ENCODE results near the gene FOXK2. TPM values are rescaled to one million over a fixed set of nuclear protein-coding genes. Genes with fewer than 3 reads are reported as not detected.

Gene FOXK2
- total RNA-seq, 1 experiment from 2014 or later: 45.9 TPM

DNA sequence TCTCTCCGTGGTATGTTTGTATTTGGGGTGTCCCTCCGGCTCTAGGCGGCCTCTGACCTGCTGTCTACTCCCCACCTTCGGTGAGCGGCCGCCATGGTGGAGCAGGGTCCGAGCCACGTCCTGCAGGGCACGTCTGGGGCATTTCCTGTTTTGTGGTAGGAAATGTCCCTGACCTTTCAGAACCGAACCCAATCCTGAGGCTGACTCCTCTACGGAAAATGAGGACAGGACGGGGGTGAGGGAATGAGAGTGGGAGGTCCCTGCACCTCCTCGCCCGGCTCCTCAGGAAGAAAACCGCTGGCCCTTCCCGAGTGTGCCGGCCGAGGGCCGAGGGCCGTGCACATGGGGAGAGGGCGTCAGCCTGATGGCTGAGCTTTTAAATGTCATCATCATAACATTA is 83.0 kb downstream of the FOXK2 start:
- DNase-seq (ENCODE audit: extremely low read depth, low read depth): no peak

- no peak for DNase-seq (ENCODE audit: extremely low read depth, low read depth)
These were observed 83.6 kb downstream of the FOXK2 start for GRCh38 chr17:82602986-82603710.

GRCh38 chr17:82603981-82604448 is 84.5 kb downstream of the FOXK2 start:
- DNase-seq (ENCODE audit: extremely low read depth, low read depth): no peak

GRCh38 chr17:82604532-82604931 is 85.0 kb downstream of the FOXK2 start:
- no peak for DNase-seq (ENCODE audit: extremely low read depth, low read depth)

GRCh38 chr17:82605939-82606600 is 86.5 kb downstream of the FOXK2 start:
- no peak for DNase-seq (ENCODE audit: extremely low read depth, low read depth)

DNA sequence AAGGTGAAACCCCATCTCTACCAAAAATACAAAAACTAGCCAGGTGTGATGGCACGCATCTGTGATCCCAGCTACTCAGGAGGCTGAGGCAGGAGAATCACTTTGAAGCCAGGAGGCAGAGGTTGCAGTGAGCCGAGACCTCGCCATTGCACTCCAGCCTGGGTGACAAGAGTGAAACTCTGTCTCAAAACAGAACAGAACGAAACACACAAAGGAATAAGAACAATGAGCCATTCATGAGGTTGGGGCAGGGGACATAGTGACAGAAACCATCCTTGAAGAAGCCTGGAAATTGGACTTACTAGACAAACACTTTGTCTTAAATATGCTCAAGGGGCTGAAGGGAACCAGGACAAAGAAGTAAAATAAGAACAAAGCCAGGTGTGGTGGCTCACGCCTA is 89.3 kb downstream of the FOXK2 start:
- DNase-seq (ENCODE audit: extremely low read depth, low read depth): no peak

- DNase-seq (ENCODE audit: extremely low read depth, low read depth): no peak
These were observed 90.1 kb downstream of the FOXK2 start for GRCh38 chr17:82609655-82610054.

DNA sequence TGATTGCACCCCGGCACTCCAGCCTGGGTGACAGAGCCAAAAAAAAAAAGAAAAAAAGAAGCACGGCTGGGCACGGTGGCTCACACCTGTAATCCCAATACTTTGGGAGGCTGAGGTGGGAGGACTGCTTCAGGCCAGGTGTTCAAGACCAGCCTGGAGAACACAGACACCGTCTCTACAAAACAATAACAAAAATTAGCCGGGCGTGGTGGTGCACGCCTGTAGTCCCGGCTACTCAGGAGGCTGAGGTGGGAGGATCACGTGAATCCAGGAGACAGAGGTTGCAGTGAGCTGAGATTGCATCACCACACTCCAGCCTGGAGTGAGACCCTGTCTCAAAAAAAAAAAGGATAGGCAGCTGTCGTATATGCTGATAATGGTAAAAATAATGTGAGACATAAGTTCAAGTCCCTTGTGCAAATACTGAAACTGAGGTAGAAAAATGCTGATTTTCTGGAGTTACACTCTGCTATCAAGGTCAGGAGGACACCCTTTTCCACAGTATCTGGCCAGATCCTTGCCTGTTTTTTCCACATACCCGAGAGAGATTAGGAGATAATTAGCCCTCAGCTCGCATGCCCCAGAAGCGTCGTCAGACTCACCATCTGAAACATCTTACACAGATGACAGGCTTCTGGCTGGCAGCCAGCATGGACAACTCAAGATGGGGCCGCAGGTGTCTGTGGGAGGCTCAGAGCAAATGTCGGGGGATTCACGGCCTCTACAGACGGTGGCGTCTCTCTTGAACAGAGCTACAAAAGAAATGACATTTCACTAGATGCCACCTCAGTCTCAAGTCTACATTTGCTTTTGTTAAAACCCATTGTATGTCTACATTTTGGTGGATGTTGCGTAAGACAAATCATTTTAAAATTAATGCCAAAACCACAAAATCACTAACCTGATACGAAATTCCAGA is 91.9 kb downstream of the FOXK2 start:
- DNase-seq (ENCODE audit: extremely low read depth, low read depth): no peak

DNA sequence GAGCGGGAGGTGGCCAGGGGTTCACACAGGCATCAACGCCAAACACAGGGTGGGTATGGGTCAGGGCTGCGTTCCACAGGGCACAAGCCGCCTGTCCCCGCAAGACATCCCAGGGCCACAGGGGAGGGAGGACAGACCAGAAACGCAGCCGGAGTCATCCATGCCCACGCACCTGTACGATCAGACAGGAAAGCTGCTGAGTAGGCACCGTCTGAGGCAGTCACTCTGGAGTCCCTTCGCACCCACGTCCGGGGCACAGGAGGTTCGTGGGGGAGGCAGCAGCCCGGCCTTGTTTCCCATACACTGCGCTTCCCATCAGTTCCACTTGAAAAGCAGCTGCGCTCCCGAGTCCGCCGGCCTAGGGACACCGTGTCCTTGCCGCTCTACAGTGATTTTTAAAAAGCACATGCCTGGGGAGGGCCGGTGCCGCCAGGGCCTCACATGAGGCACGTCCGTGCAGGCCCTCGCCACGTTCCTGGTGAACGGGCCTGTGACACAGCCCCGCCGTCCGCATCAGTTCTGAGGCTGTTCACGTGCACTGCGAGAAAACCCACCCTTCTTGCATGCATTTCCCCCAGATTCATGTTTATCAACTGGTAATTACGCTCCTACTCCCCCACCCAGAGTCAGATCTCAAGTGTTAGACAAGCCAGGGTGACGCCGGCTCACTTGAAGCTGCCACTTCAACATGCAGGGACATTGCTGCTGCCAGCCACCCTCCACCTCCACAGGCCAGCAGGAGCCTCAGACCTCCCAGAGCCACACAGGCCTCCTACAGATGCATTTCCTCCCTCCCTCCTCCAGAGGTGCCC is 94.0 kb downstream of the FOXK2 start:
- DNase-seq (ENCODE audit: extremely low read depth, low read depth): no peak

- DNase-seq (ENCODE audit: extremely low read depth, low read depth): no peak
These were observed 94.6 kb downstream of the FOXK2 start for GRCh38 chr17:82614095-82614631.

GRCh38 chr17:82615084-82616020 is 95.8 kb downstream of the FOXK2 start:
- no peak for DNase-seq (ENCODE audit: extremely low read depth, low read depth)

- no peak for DNase-seq (ENCODE audit: extremely low read depth, low read depth)
These were observed 96.6 kb downstream of the FOXK2 start for GRCh38 chr17:82616021-82616711.

DNA sequence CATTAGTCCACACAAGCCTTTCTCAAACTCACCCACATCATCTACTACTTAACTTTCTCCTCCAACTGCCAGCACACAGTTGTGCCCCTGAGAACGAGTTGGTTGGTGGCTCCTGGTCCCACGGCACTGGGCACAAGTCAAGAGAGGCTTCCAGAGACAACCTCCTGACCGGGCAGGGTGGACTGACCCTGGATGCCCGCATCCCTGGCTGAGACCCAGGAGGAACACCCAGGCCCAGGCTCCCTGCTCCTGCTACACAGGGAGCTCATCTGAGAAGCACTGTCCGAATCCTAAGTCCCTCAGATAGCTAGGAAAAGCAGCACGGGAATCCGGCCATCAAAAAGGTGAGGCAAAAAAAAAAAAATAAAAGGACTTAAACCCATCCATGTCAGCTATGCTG is 99.7 kb downstream of the FOXK2 start:
- no peak for DNase-seq (ENCODE audit: extremely low read depth, low read depth)

GRCh38 chr17:82619641-82620040 is 100.1 kb downstream of the FOXK2 start:
- no peak for DNase-seq (ENCODE audit: extremely low read depth, low read depth)

GRCh38 chr17:82623707-82624106 is 104.2 kb downstream of the FOXK2 start:
- no peak for DNase-seq (ENCODE audit: extremely low read depth, low read depth)

DNA sequence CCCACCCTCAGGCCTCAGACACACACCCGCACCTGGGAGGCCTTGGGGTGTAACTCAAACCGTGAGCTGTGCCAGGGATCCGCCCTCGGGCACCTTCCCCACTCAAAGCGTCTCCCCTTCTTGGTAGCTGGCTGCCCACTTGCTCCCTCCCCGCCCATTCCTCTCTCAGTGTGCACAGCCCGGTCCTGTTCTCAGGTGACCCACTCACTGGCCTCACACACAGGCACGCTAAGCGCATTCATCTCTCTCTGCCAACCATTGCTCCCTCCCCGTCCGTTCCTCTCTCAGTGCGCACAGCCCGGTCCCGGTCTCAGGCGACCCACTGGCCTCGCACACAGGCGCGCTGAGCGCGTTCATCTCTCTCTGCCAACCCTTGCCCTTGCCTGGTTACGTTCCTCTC is 107.9 kb downstream of the FOXK2 start:
- no peak for DNase-seq (ENCODE audit: extremely low read depth, low read depth)

DNA sequence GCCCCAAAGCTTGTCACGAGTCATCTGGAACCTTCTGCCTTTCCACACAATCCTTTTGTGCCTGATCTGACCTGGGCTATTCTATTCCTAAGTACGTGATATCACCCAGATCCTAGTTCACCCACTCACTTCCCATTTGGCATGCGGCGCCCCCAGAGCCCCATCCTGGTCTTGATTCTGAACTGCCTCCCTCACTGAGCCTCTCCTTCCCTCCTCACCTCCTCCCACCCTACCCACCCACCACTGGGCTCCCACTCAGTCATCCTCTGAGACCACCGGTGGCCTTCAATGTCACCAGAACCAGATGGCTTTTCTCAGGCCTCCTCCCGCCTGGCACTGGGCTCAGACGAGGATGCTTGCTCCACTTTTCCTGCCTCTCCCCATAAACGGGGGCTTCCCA is 110.2 kb downstream of the FOXK2 start:
- DNase-seq (ENCODE audit: extremely low read depth, low read depth): no peak

DNA sequence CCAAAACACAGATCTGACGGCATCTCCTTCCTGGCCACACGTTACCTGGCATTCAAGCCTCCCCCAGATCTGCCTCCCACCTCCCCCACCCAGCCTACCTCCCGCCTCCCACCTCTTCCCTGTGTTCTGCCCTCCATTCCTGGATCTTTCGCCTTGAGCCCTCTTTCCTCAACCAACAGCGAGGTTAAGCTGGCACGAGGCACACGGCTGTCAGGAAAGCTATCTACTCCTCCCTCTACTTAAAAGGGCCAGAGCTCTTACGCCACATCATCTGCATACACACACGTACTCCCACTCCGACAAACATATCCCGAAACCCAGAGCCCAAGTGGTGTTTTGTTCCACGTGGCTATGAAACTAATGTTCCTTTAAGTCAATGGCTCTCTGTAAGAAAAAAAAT is 110.7 kb downstream of the FOXK2 start:
- no peak for DNase-seq (ENCODE audit: extremely low read depth, low read depth)
